ENCODE measurements around the gene STXBP1. TPM values are rescaled to one million over a fixed set of nuclear protein-coding genes. Genes with fewer than 3 reads are reported as not detected.

The STXBP1 gene
- total RNA-seq, 1 donor from 2014 or later, result 23.4 TPM

DNA sequence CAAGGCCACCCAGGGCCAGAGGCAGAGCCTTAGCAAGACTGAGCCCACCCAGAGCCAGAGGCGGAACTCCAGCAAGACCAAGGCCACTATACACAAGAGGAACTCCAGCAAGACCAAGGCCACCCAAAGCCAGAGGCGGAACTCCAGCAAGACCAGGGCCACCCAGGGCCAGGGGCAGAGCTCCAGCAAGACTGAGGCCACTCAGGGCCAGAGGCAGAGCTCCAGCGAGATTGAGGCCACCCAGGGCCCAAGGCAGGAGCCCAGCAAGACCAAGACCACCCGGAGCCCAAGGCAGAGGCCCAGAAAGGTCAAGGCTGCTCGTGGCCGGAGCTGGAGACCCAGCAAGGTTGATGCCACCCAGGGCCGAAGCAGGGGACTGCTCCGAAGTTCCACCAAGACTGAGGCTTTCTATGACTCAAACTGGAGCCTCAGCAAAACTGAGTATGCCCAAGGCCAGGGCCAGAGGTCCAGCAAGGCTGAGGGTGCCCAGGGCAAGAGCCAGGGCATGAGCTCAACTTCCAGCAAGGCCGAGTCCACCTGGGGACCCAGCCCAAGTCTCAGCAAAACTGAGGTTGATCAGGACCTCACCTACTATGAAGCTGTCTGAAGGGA, 118.8 kb downstream of the STXBP1 start:
- no peaks in the 10 kb centered on the region for H3K36me3 Mint-ChIP-seq (ENCODE audit: insufficient read depth)
- no peaks in the 10 kb centered on the region for H3K27me3 Mint-ChIP-seq
- H3K4me3 Mint-ChIP-seq (ENCODE audit: low read depth), result no peak overlapping the region
- no peaks in the 10 kb centered on the region for H3K9me3 Mint-ChIP-seq (ENCODE audit: low read depth)
- no peak for DNase-seq (ENCODE audit: low spot score, unreplicated experiment)
- H3K27ac Mint-ChIP-seq, result no peak overlapping the region
- no peaks in the 10 kb centered on the region for H3K4me1 Mint-ChIP-seq (ENCODE audit: low read depth)
- TF ChIP-seq, protein P1, sequence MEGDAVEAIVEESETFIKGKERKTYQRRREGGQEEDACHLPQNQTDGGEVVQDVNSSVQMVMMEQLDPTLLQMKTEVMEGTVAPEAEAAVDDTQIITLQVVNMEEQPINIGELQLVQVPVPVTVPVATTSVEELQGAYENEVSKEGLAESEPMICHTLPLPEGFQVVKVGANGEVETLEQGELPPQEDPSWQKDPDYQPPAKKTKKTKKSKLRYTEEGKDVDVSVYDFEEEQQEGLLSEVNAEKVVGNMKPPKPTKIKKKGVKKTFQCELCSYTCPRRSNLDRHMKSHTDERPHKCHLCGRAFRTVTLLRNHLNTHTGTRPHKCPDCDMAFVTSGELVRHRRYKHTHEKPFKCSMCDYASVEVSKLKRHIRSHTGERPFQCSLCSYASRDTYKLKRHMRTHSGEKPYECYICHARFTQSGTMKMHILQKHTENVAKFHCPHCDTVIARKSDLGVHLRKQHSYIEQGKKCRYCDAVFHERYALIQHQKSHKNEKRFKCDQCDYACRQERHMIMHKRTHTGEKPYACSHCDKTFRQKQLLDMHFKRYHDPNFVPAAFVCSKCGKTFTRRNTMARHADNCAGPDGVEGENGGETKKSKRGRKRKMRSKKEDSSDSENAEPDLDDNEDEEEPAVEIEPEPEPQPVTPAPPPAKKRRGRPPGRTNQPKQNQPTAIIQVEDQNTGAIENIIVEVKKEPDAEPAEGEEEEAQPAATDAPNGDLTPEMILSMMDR (IDR thresholded peaks at IDR 0.05; ENCODE audit: unreplicated experiment), result no peak

- H3K4me3 Mint-ChIP-seq (ENCODE audit: low read depth), result no peak overlapping the region
- H3K36me3 Mint-ChIP-seq (ENCODE audit: insufficient read depth), result no peaks in the 10 kb centered on the region
- H3K27ac Mint-ChIP-seq, result no peak overlapping the region
- DNase-seq (ENCODE audit: low spot score, unreplicated experiment), result no peak
- TF ChIP-seq, protein P1 (IDR thresholded peaks at IDR 0.05; ENCODE audit: unreplicated experiment), result no peak
- no peaks in the 10 kb centered on the region for H3K9me3 Mint-ChIP-seq (ENCODE audit: low read depth)
- no peaks in the 10 kb centered on the region for H3K27me3 Mint-ChIP-seq
- H3K4me1 Mint-ChIP-seq (ENCODE audit: low read depth), result no peaks in the 10 kb centered on the region
Observed at GRCh38 chr9:127731938-127732337, 119.9 kb downstream of the STXBP1 start.

GRCh38 chr9:127732444-127732843, 120.4 kb downstream of the STXBP1 start:
- H3K36me3 Mint-ChIP-seq (ENCODE audit: insufficient read depth), result no peaks in the 10 kb centered on the region
- TF ChIP-seq, protein P1 (IDR thresholded peaks at IDR 0.05; ENCODE audit: unreplicated experiment), result no peak
- H3K9me3 Mint-ChIP-seq (ENCODE audit: low read depth), result no peaks in the 10 kb centered on the region
- DNase-seq (ENCODE audit: low spot score, unreplicated experiment), result no peak
- H3K4me1 Mint-ChIP-seq (ENCODE audit: low read depth), result no peaks in the 10 kb centered on the region
- no peak overlapping the region for H3K4me3 Mint-ChIP-seq (ENCODE audit: low read depth)
- H3K27me3 Mint-ChIP-seq, result no peaks in the 10 kb centered on the region
- H3K27ac Mint-ChIP-seq, result no peak overlapping the region

DNA sequence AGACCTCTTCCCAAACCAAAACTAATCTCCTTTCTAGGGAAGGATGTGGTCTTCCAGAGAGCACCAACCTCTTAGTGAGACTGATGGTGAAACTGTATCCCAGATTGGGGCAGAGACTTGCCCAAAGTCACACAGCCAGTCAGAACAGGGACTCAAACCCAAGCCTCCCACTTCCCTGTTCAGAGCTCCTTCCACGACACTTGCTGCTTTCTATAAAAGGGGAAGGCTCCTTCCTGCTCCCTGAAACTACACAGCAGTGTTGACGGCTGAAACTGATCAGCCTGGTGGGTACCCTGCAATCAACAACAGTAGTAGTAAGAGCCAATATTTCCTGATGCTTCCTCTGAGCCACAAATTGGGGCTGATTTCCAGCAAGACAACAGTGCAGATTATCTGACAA, 121.5 kb downstream of the STXBP1 start:
- Mint-ChIP-seq H3K4me3 (ENCODE audit: low read depth) (peak overlapping the region; percentile 29), H3K4me1 (ENCODE audit: low read depth) (no peaks in the 10 kb centered on the region), H3K9me3 (ENCODE audit: low read depth) (no peaks in the 10 kb centered on the region), H3K36me3 (ENCODE audit: insufficient read depth) (no peaks in the 10 kb centered on the region), H3K27me3 (peaks cover 3% of the 10 kb centered on the region), H3K27ac (peak overlapping the region; percentile 35)
- TF ChIP-seq, protein P1 (IDR thresholded peaks at IDR 0.05; ENCODE audit: unreplicated experiment), result no peak
- DNase-seq (ENCODE audit: low spot score, unreplicated experiment), result no peak

GRCh38 chr9:127734247-127734746, 122.2 kb downstream of the STXBP1 start:
- Mint-ChIP-seq H3K4me3 (ENCODE audit: low read depth) (peak overlapping the region; percentile 86), H3K4me1 (ENCODE audit: low read depth) (no peaks in the 10 kb centered on the region), H3K36me3 (ENCODE audit: insufficient read depth) (no peaks in the 10 kb centered on the region), H3K27me3 (peaks cover 3% of the 10 kb centered on the region), H3K9me3 (ENCODE audit: low read depth) (no peaks in the 10 kb centered on the region), H3K27ac (peak overlapping the region; percentile 71)
- TF ChIP-seq, protein P1 (IDR thresholded peaks at IDR 0.05; ENCODE audit: unreplicated experiment), result no peak
- DNase-seq (ENCODE audit: low spot score, unreplicated experiment), result no peak

Data from progenitor cell of endocrine pancreas (in vitro differentiated cells).